Activated B cell treated with CpG ODN at 0.5 μM for 24 hours (primary cell): ENCODE data around the gene TCF12. TPM values are rescaled to one million over a fixed set of nuclear protein-coding genes. Genes with fewer than 3 reads are reported as not detected.
A peak's percentile ranks its signal among the peaks of the same experiment; 100 is the strongest.

Experiments used
- ATAC-seq: fragments of 200-7000 bp; cut with Tn5 transposase; one replicate; pipeline ENCODE4 v1.10.0; 2021; ENCODE audit warnings: low read depth, mild to moderate bottlenecking, moderate library complexity
- CTCF ChIA-PET: fragments of 350-600 bp; sonication (Branson Sonifier 250); formaldehyde crosslinking; loops from one replicate; lab custom pipeline; 2021; ENCODE audit warnings: antibody characterized with exemption; lab: Charles Lee
- POLR2A ChIA-PET: fragments of 350-600 bp; sonication (Branson Sonifier 250); formaldehyde crosslinking; loops from one replicate; lab custom pipeline; 2021; ENCODE audit warnings: antibody characterized with exemption; lab: Charles Lee
- DNase-seq: peaks from one replicate; pipeline ENCODE4 v3.0.0; 2022
- H3K27ac Mint-ChIP-seq: one replicate; pipeline ENCODE4 v1.8.0; 2020; ENCODE audit warnings: mixed read lengths
- H3K27me3 Mint-ChIP-seq: one replicate; pipeline ENCODE4 v1.8.0; 2021; ENCODE audit warnings: mixed read lengths
- H3K36me3 Mint-ChIP-seq: one replicate; pipeline ENCODE4 v1.8.0; 2021; ENCODE audit warnings: low read depth, mixed read lengths
- H3K4me1 Mint-ChIP-seq: one replicate; pipeline ENCODE4 v1.8.0; 2021; ENCODE audit warnings: mixed read lengths
- H3K4me3 Mint-ChIP-seq: one replicate; pipeline ENCODE4 v1.8.0; 2020; ENCODE audit warnings: mild to moderate bottlenecking, mixed read lengths
- H3K9me3 Mint-ChIP-seq: one replicate; pipeline ENCODE4 v1.8.0; 2020; ENCODE audit warnings: mixed read lengths
- intact Hi-C: fragments of 100-400 bp; cut with micrococcal nuclease; formaldehyde crosslinking; loops from one replicate; pipeline ENCODE4 v1.15.1; 2024
- total RNA-seq: library from RNA; stranded (reverse); gene quantifications from 2 replicates; pipeline ENCODE4 v1.2.3, GENCODE V29; 2022
- TF ChIP-seq, protein P1 (sequence below): fragments of 200-600 bp; IDR thresholded peaks from one replicate; pipeline ENCODE4 v1.8.0; 2022; ENCODE audit warnings: antibody characterized with exemption, mild to moderate bottlenecking

TCF12 gene
- total RNA-seq, 1 donor from 2014 or later, result 119 TPM

- CTCF ChIA-PET, result no interaction called here
- H3K36me3 Mint-ChIP-seq, result no peaks in the 10 kb centered on the region
- peaks cover 9% of the 10 kb centered on the region for H3K4me1 Mint-ChIP-seq
- no peak overlapping the region for H3K4me3 Mint-ChIP-seq
- intact Hi-C loops, result loop anchor here (1.0 kb wide), 1 partner anchor 10 kb away; no protein-coding TSS in a partner anchor
- H3K27ac Mint-ChIP-seq, result peak overlapping the region; percentile 61
- TF ChIP-seq, protein P1, sequence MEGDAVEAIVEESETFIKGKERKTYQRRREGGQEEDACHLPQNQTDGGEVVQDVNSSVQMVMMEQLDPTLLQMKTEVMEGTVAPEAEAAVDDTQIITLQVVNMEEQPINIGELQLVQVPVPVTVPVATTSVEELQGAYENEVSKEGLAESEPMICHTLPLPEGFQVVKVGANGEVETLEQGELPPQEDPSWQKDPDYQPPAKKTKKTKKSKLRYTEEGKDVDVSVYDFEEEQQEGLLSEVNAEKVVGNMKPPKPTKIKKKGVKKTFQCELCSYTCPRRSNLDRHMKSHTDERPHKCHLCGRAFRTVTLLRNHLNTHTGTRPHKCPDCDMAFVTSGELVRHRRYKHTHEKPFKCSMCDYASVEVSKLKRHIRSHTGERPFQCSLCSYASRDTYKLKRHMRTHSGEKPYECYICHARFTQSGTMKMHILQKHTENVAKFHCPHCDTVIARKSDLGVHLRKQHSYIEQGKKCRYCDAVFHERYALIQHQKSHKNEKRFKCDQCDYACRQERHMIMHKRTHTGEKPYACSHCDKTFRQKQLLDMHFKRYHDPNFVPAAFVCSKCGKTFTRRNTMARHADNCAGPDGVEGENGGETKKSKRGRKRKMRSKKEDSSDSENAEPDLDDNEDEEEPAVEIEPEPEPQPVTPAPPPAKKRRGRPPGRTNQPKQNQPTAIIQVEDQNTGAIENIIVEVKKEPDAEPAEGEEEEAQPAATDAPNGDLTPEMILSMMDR, result no peak
- no peaks in the 10 kb centered on the region for H3K27me3 Mint-ChIP-seq
- DNase-seq (no peak), ATAC-seq (peak; percentile 71)
- POLR2A ChIA-PET, result no interaction called here
- H3K9me3 Mint-ChIP-seq, result peaks cover 1% of the 10 kb centered on the region
Measured at GRCh38 chr15:56877255-56877970, 41.0 kb upstream of the TCF12 start.

DNA sequence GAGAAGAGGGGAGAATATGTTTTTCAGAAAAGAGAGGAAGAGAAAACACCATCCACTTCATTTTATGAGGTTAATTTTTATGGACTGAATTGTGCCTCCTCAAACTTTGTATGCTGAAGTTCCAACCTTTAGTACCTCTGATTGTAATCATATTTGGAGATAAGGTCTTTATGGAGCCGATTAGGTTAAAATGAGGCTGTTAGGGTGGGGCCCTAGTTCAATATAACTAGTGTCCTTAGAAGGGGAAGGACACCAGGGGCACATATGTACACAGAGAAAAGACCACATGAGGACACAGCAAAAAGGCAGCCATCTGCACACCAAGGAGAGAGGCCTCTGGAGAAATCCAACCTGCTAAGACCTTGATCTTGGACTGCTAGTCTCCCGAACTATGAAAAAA, 38.9 kb upstream of the TCF12 start:
- no peaks in the 10 kb centered on the region for H3K36me3 Mint-ChIP-seq
- POLR2A ChIA-PET, result no interaction called here
- DNase-seq, result no peak
- CTCF ChIA-PET, result no interaction called here
- H3K4me3 Mint-ChIP-seq, result no peak overlapping the region
- intact Hi-C loops, result no loop called here
- no peak overlapping the region for H3K27ac Mint-ChIP-seq
- peaks cover 9% of the 10 kb centered on the region for H3K4me1 Mint-ChIP-seq
- ATAC-seq, result no peak
- H3K9me3 Mint-ChIP-seq, result peaks cover 1% of the 10 kb centered on the region
- no peaks in the 10 kb centered on the region for H3K27me3 Mint-ChIP-seq
- TF ChIP-seq, protein P1, result no peak

DNA sequence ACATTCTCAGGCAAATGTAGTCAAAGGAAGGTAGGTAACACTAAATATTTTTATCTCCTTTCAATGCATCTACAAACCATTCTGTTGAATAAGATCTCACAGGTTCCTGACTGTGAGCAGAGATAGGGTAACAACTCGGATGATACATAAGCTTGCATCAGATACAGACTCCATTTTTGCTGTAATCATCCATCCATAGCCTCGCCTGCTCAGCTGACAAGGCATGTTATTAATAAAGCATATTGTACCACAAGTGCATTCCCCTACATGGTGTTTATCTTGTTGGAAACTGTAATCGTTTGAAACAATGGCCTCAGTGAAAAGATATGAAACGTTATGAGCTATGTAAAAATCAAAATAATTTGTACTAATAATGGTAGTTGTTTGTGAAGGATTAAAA, 35.4 kb upstream of the TCF12 start:
- DNase-seq (no peak), ATAC-seq (no peak)
- Mint-ChIP-seq H3K9me3 (no peaks in the 10 kb centered on the region), H3K27ac (no peak overlapping the region), H3K4me1 (peaks cover 24% of the 10 kb centered on the region), H3K4me3 (no peak overlapping the region), H3K27me3 (no peaks in the 10 kb centered on the region), H3K36me3 (peaks cover 3% of the 10 kb centered on the region)
- POLR2A ChIA-PET, result interaction anchor here (2.5 kb wide), 1 partner anchor 36 kb away, joined by 14 read pairs; the partner anchor contains the start of gene TCF12
- TF ChIP-seq, protein P1, result no peak
- CTCF ChIA-PET, result interaction anchor here (0.6 to 1.8 kb wide), 2 partner anchors 395 to 645 kb away, joined by 3 to 4 read pairs; no protein-coding TSS in a partner anchor
- intact Hi-C loops, result loop anchor here (10.0 kb wide), 2 partner anchors 148 to 638 kb away; partner anchors contain the start of genes RFX7 and ZNF280D

- H3K27me3 Mint-ChIP-seq, result no peaks in the 10 kb centered on the region
- H3K4me1 Mint-ChIP-seq, result peaks cover 28% of the 10 kb centered on the region
- intact Hi-C loops, result loop anchor here (2.0 to 10.0 kb wide), 5 partner anchors 49 to 642 kb away; partner anchors contain the start of genes RFX7 and ZNF280D
- peaks cover 3% of the 10 kb centered on the region for H3K36me3 Mint-ChIP-seq
- ATAC-seq (peak; percentile 8), DNase-seq (no peak)
- ChIA-PET CTCF (interaction anchor here (1.4 kb wide), 1 partner anchor 327 kb away, joined by 4 read pairs; no protein-coding TSS in a partner anchor), POLR2A (interaction anchor here (1.1 to 2.9 kb wide), 2 partner anchors 20 to 32 kb away, joined by 3 to 84 read pairs; partner anchors contain the start of gene TCF12)
- H3K4me3 Mint-ChIP-seq, result peak overlapping the region; percentile 87
- H3K27ac Mint-ChIP-seq, result peak overlapping the region; percentile 91
- TF ChIP-seq, protein P1, result no peak
- H3K9me3 Mint-ChIP-seq, result no peaks in the 10 kb centered on the region
Measured at GRCh38 chr15:56886363-56886931, 32.0 kb upstream of the TCF12 start.
